ENCODE results near the gene PRR15L. TPM values are rescaled to one million over a fixed set of nuclear protein-coding genes. Genes with fewer than 3 reads are reported as not detected.
A peak's percentile ranks its signal among the peaks of the same experiment; 100 is the strongest.

The PRR15L gene
- total and polyA plus RNA-seq, 2 donors (not counting 1 experiment from before 2014, with no cell fraction given) = not detected

DNA sequence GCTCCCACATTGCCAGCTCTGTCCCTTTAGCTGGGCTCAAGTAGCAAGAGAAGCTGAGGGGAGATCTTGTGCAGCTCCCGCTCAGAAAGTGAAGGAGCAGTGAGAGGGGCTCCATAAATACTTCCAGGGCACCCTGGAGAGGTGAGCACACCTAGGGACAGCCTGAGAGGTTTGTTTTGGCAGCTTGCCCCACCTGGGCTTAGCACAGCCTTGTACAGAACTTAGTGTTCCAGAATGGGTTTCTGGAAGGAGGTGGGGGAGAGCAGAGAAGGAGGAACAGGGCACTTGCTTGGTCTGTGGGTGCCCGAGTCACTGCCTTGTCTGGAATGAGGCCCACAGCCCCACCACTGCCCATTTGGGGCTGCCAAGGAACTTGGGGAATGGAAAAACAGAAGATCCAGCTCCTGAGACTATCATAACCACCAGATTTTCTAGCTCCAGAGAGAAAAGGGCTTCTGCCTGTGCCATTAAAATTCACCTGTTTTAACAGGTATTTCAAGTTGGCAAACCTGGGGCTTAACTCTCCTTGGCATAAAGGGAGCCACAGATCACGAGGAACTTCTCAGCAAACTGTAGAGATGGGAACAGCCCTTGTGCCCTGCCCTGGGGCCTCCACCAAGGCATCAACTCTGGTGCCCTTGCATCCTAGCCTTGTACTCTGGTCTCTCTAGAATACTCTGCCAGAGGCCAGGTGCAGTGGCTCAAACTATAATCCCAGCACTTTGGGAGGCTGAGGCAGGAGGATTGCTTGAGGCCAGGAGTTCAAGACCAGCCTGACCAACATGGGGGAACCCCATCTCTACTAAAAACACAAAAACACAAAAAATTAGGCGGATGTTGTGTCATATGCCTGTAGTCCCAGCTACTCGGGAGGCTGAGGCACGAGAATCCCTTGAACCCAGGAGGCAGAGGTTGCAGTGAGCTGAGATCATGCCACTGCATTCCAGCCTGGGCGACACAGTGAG lies 1.9 kb downstream of the PRR15L start:
- H3K27ac ChIP-seq (ENCODE audit: insufficient read depth, low read length) = no peak overlapping the region
- no peak overlapping the region for H2AFZ ChIP-seq (ENCODE audit: low read length)
- H3K9me3 ChIP-seq (ENCODE audit: control insufficient read depth, insufficient read depth, low read depth, low read length) = no peaks in the 10 kb centered on the region
- H3K79me2 ChIP-seq (ENCODE audit: control insufficient read depth, insufficient read depth, low read length) = no peaks in the 10 kb centered on the region
- H3K27me3 ChIP-seq (ENCODE audit: control insufficient read depth, insufficient read depth, low read length) = peaks cover 5% of the 10 kb centered on the region
- H4K20me1 ChIP-seq (ENCODE audit: control insufficient read depth, extremely low read depth, insufficient read depth, low read length) = no peaks in the 10 kb centered on the region
- no peak overlapping the region for H3K4me2 ChIP-seq (ENCODE audit: extremely low read depth, insufficient read depth, low read length)
- peaks cover 2% of the 10 kb centered on the region for H3K36me3 ChIP-seq (ENCODE audit: control insufficient read depth, insufficient read depth, low read length)
- H3K9ac ChIP-seq (ENCODE audit: insufficient read depth, low read length) = no peak overlapping the region
- H3K4me1 ChIP-seq (ENCODE audit: control insufficient read depth, extremely low read depth, insufficient read depth, low read length) = no peaks in the 10 kb centered on the region
- H3K4me3 ChIP-seq (replicated peaks in 1 of 4; ENCODE audit: control extremely low read depth in 1 of 4, insufficient read depth in 1 of 4, low read depth in 3 of 4, low read length in 4 of 4) = no peak overlapping the region
- DNase-seq (ENCODE audit: low read depth in 2 of 2) = no peak
- TF ChIP-seq EZH2 (IDR thresholded peaks at IDR 0.05; ENCODE audit: low read length, missing control alignments) = no peak
- TF ChIP-seq, protein P1, sequence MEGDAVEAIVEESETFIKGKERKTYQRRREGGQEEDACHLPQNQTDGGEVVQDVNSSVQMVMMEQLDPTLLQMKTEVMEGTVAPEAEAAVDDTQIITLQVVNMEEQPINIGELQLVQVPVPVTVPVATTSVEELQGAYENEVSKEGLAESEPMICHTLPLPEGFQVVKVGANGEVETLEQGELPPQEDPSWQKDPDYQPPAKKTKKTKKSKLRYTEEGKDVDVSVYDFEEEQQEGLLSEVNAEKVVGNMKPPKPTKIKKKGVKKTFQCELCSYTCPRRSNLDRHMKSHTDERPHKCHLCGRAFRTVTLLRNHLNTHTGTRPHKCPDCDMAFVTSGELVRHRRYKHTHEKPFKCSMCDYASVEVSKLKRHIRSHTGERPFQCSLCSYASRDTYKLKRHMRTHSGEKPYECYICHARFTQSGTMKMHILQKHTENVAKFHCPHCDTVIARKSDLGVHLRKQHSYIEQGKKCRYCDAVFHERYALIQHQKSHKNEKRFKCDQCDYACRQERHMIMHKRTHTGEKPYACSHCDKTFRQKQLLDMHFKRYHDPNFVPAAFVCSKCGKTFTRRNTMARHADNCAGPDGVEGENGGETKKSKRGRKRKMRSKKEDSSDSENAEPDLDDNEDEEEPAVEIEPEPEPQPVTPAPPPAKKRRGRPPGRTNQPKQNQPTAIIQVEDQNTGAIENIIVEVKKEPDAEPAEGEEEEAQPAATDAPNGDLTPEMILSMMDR (conservative IDR thresholded peaks at IDR 0.05 in 1 of 2, IDR thresholded peaks at IDR 0.05 in 1 of 2; ENCODE audit: low read depth in 1 of 2, low read length in 2 of 2) = no peak

GRCh38 chr17:47953909-47954308 lies 3.8 kb downstream of the PRR15L start:
- Histone ChIP-seq H4K20me1 (ENCODE audit: control insufficient read depth, extremely low read depth, insufficient read depth, low read length) (no peaks in the 10 kb centered on the region), H3K9ac (ENCODE audit: insufficient read depth, low read length) (no peak overlapping the region), H3K27me3 (ENCODE audit: control insufficient read depth, insufficient read depth, low read length) (peaks cover 3% of the 10 kb centered on the region), H3K79me2 (ENCODE audit: control insufficient read depth, insufficient read depth, low read length) (no peaks in the 10 kb centered on the region), H3K4me2 (ENCODE audit: extremely low read depth, insufficient read depth, low read length) (no peak overlapping the region), H3K4me1 (ENCODE audit: control insufficient read depth, extremely low read depth, insufficient read depth, low read length) (peaks cover 4% of the 10 kb centered on the region), H2AFZ (ENCODE audit: low read length) (no peak overlapping the region), H3K9me3 (ENCODE audit: control insufficient read depth, insufficient read depth, low read depth, low read length) (no peaks in the 10 kb centered on the region), H3K4me3 (replicated peaks in 1 of 4; ENCODE audit: control extremely low read depth in 1 of 4, insufficient read depth in 1 of 4, low read depth in 3 of 4, low read length in 4 of 4) (no peak overlapping the region), H3K36me3 (ENCODE audit: control insufficient read depth, insufficient read depth, low read length) (peaks cover 2% of the 10 kb centered on the region), H3K27ac (ENCODE audit: insufficient read depth, low read length) (no peak overlapping the region)
- TF ChIP-seq EZH2 (IDR thresholded peaks at IDR 0.05; ENCODE audit: low read length, missing control alignments) = no peak
- TF ChIP-seq, protein P1 (conservative IDR thresholded peaks at IDR 0.05 in 1 of 2, IDR thresholded peaks at IDR 0.05 in 1 of 2; ENCODE audit: low read depth in 1 of 2, low read length in 2 of 2) = peak in 1 of 2 donors; percentile 12
- DNase-seq (ENCODE audit: low read depth in 2 of 2) = no peak

DNA sequence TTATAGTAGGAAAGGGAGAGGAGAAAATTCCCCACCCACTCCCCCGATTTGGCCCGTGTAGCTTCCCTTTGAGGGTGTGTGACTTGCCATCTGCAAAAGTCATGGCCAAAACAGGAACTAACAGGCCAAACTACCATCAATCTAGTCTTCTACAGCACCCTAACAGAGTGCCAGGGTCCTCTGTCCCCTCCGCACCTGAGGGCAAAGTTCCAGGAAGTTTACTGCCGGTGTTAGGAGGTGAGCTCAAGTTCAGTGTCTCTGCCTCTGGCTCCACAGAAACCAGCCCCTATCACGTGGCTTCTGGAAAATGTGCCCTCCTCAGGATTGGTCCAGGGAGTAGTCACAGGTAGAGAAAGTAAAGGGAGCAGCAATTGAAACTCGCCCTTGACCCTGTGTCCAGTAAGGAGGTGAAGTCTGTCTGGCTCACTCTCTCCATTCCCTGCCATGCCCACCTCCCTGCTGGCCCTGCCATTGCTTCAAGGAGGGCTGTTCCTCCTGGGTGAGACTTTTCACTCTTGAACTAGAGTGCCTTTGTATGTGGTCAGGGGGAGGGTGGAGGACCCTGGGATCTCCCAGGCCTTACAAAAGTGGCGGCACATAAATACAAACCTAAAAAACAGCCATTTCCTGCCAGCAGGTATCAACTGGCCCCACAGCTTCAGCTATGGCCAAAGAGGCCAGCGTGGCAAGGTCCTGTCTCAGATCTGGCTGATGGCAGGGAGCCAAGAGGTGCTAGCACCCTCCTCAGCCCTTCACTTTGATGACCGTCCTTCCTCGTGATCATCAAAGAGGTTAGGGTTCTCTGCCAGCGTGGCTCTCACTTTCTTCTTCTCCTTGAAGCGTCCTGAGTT lies 5.3 kb downstream of the PRR15L start:
- Histone ChIP-seq H3K79me2 (ENCODE audit: control insufficient read depth, insufficient read depth, low read length) (no peaks in the 10 kb centered on the region), H3K4me2 (ENCODE audit: extremely low read depth, insufficient read depth, low read length) (no peak overlapping the region), H3K4me3 (replicated peaks in 1 of 4; ENCODE audit: control extremely low read depth in 1 of 4, insufficient read depth in 1 of 4, low read depth in 3 of 4, low read length in 4 of 4) (no peak overlapping the region), H3K36me3 (ENCODE audit: control insufficient read depth, insufficient read depth, low read length) (peaks cover 2% of the 10 kb centered on the region), H4K20me1 (ENCODE audit: control insufficient read depth, extremely low read depth, insufficient read depth, low read length) (no peaks in the 10 kb centered on the region), H3K27ac (ENCODE audit: insufficient read depth, low read length) (no peak overlapping the region), H3K9ac (ENCODE audit: insufficient read depth, low read length) (no peak overlapping the region), H3K4me1 (ENCODE audit: control insufficient read depth, extremely low read depth, insufficient read depth, low read length) (peaks cover 4% of the 10 kb centered on the region), H2AFZ (ENCODE audit: low read length) (no peak overlapping the region), H3K27me3 (ENCODE audit: control insufficient read depth, insufficient read depth, low read length) (no peaks in the 10 kb centered on the region), H3K9me3 (ENCODE audit: control insufficient read depth, insufficient read depth, low read depth, low read length) (no peaks in the 10 kb centered on the region)
- no peak for DNase-seq (ENCODE audit: low read depth in 2 of 2)
- no peak for TF ChIP-seq EZH2 (IDR thresholded peaks at IDR 0.05; ENCODE audit: low read length, missing control alignments)
- TF ChIP-seq, protein P1 (conservative IDR thresholded peaks at IDR 0.05 in 1 of 2, IDR thresholded peaks at IDR 0.05 in 1 of 2; ENCODE audit: low read depth in 1 of 2, low read length in 2 of 2) = no peak
